H1 (cell line): ENCODE results near the gene BAD. TPM values are rescaled to one million over a fixed set of nuclear protein-coding genes. Genes with fewer than 3 reads are reported as not detected.

ENCODE experiments used
- CTCF ChIA-PET: fragments of 300-600 bp; sonication (Branson Sonifier 250); formaldehyde crosslinking; loops from one replicate; lab custom pipeline; 2021; ENCODE audit not compliant: partially characterized antibody; lab: Charles Lee
- POLR2A ChIA-PET: fragments of 300-600 bp; sonication (Branson Sonifier 250); formaldehyde crosslinking; loops from one replicate; lab custom pipeline; 2021; ENCODE audit warnings: inconsistent platforms; ENCODE audit not compliant: partially characterized antibody; lab: Charles Lee
- DNase-seq, 2 experiments: peaks; one replicate each; pipeline versions ENCODE4 v3.0.0 to v3.0.0-alpha.2; 2010 to 2022; ENCODE audit warnings: low spot score in 2 of 2, low read depth in 1 of 2, mixed read lengths in 1 of 2
- FAIRE-seq: peaks from 2 replicates; lab custom pipeline; 2011; peaks lifted over from hg19 to GRCh38; lab: Jason Lieb, UNC
- H2AFZ ChIP-seq: 2 replicates; pipeline ENCODE4 v1.8.1; 2012; ENCODE audit warnings: low read length, inconsistent platforms
- H2AK5ac ChIP-seq: 2 replicates; pipeline ENCODE4 v1.6.1; 2013; ENCODE audit warnings: low read depth, low read length
- H2BK120ac ChIP-seq: replicated peaks from 2 replicates; pipeline ENCODE3; 2013; ENCODE audit warnings: low read depth, low read length, inconsistent platforms
- H2BK12ac ChIP-seq: 2 replicates; pipeline ENCODE4 v1.6.1; 2013; ENCODE audit warnings: low read depth, low read length
- H2BK15ac ChIP-seq: 2 replicates; pipeline ENCODE4 v1.6.1; 2013; ENCODE audit warnings: low read length
- H2BK20ac ChIP-seq: 2 replicates; pipeline ENCODE4 v1.6.1; 2013; ENCODE audit warnings: low read length
- H2BK5ac ChIP-seq: 2 replicates; pipeline ENCODE4 v1.6.1; 2013; ENCODE audit warnings: low read depth, low read length
- H3K14ac ChIP-seq: 2 replicates; pipeline ENCODE4 v1.6.1; 2013; ENCODE audit warnings: inconsistent platforms; ENCODE audit not compliant: insufficient read length
- H3K18ac ChIP-seq: 2 replicates; pipeline ENCODE4 v1.6.1; 2013; ENCODE audit warnings: low read length; ENCODE audit errors: extremely low read depth
- H3K23ac ChIP-seq: 2 replicates; pipeline ENCODE4 v1.6.1; 2013; ENCODE audit warnings: inconsistent platforms; ENCODE audit not compliant: insufficient read length
- H3K23me2 ChIP-seq: 2 replicates; pipeline ENCODE4 v1.6.1; 2013; ENCODE audit warnings: low read depth, low read length
- H3K27ac ChIP-seq: 2 replicates; pipeline ENCODE4 v1.6.1; 2011; ENCODE audit warnings: low read depth, low read length, inconsistent platforms
- H3K27me3 ChIP-seq, 4 experiments: replicated peaks in 1 of 4; 1 replicate in 1 of 4; 2 replicates in 3 of 4; pipeline versions ENCODE4 v1.6.1 to v1.8.1; 2011 to 2013; ENCODE audit warnings: low read length in 3 of 4, mild to moderate bottlenecking in 3 of 4, inconsistent platforms in 2 of 4, mixed read lengths in 2 of 4, moderate library complexity in 1 of 4; ENCODE audit not compliant: control insufficient read depth in 3 of 4, insufficient read depth in 3 of 4; ENCODE audit errors: extremely low read depth in 1 of 4
- H3K36me3 ChIP-seq, 4 experiments: 2 replicates each; pipeline versions ENCODE4 v1.6.1 to v1.8.1; 2011 to 2013; ENCODE audit warnings: mild to moderate bottlenecking in 4 of 4, low read length in 3 of 4, moderate library complexity in 2 of 4, control low read depth in 1 of 4, inconsistent platforms in 1 of 4; ENCODE audit not compliant: insufficient read depth in 4 of 4, control insufficient read depth in 2 of 4
- H3K4ac ChIP-seq: replicated peaks from 2 replicates; pipeline ENCODE3; 2013; ENCODE audit warnings: low read length, low read depth, mixed read lengths, inconsistent platforms; ENCODE audit not compliant: insufficient read length
- H3K4me1 ChIP-seq, 4 experiments: replicated peaks in 1 of 4; 1 replicate in 1 of 4; 2 replicates in 3 of 4; pipeline versions ENCODE4 v1.6.1 to v1.8.1; 2011 to 2013; ENCODE audit warnings: low read length in 3 of 4, inconsistent platforms in 2 of 4, mixed read lengths in 1 of 4; ENCODE audit not compliant: insufficient read depth in 4 of 4, control insufficient read depth in 3 of 4
- H3K4me2 ChIP-seq, 2 experiments: 2 replicates each; pipeline versions ENCODE4 v1.6.1 to v1.8.1; 2011 to 2013; ENCODE audit warnings: low read depth in 2 of 2, low read length in 2 of 2, control low read depth in 1 of 2, inconsistent platforms in 1 of 2, mild to moderate bottlenecking in 1 of 2; ENCODE audit not compliant: insufficient read depth in 1 of 2
- H3K4me3 ChIP-seq, 4 experiments: fragments of 200-600, 300-600 bp in 1 of 4; sonication (generic), shearing (Covaris generic), sonication (Bioruptor Twin) in 1 of 4; 2 replicates each; pipeline versions ENCODE4 v1.5.1 to v1.8.1; 2011 to 2016; ENCODE audit warnings: low read length in 4 of 4, low read depth in 3 of 4, control low read depth in 2 of 4, inconsistent platforms in 2 of 4, mild to moderate bottlenecking in 2 of 4, mixed read lengths in 1 of 4, moderate library complexity in 1 of 4; ENCODE audit not compliant: insufficient read depth in 2 of 4; ENCODE audit errors: extremely low read depth in 1 of 4
- H3K56ac ChIP-seq: replicated peaks from 2 replicates; pipeline ENCODE3; 2013; ENCODE audit warnings: low read depth, mild to moderate bottlenecking, mixed read lengths, low read length, inconsistent platforms; ENCODE audit not compliant: insufficient read length
- H3K79me1 ChIP-seq: 2 replicates; pipeline ENCODE4 v1.6.1; 2013; ENCODE audit warnings: low read depth, low read length, control low read depth
- H3K79me2 ChIP-seq, 2 experiments: 2 replicates each; pipeline versions ENCODE4 v1.6.1 to v1.8.1; 2012 to 2013; ENCODE audit warnings: low read length in 2 of 2, mild to moderate bottlenecking in 2 of 2, inconsistent platforms in 1 of 2; ENCODE audit not compliant: insufficient read depth in 2 of 2, control insufficient read depth in 1 of 2
- H3K9ac ChIP-seq, 4 experiments: replicated peaks in 1 of 4; 1 replicate in 1 of 4; 2 replicates in 3 of 4; pipeline versions ENCODE4 v1.6.1 to v1.8.1; 2011 to 2013; ENCODE audit warnings: low read depth in 3 of 4, low read length in 3 of 4, control low read depth in 2 of 4, mild to moderate bottlenecking in 2 of 4, moderate library complexity in 2 of 4, inconsistent platforms in 1 of 4; ENCODE audit errors: extremely low read depth in 1 of 4
- H3K9me3 ChIP-seq, 2 experiments: 2 replicates each; pipeline versions ENCODE4 v1.6.1 to v1.8.1; 2012 to 2013; ENCODE audit warnings: mild to moderate bottlenecking in 2 of 2, moderate library complexity in 2 of 2, control low read depth in 1 of 2, inconsistent platforms in 1 of 2, low read depth in 1 of 2, low read length in 1 of 2, mixed read lengths in 1 of 2; ENCODE audit not compliant: insufficient read depth in 2 of 2
- H4K20me1 ChIP-seq, 2 experiments: replicated peaks in 1 of 2; 2 replicates each; pipeline versions ENCODE3 to v1.8.1; 2011 to 2013; ENCODE audit warnings: inconsistent platforms in 2 of 2, low read length in 2 of 2, mild to moderate bottlenecking in 1 of 2; ENCODE audit not compliant: insufficient read depth in 2 of 2, control insufficient read depth in 1 of 2
- H4K5ac ChIP-seq: 2 replicates; pipeline ENCODE4 v1.6.1; 2013; ENCODE audit warnings: low read length, low read depth, mixed read lengths, inconsistent platforms; ENCODE audit not compliant: insufficient read length
- H4K8ac ChIP-seq: 2 replicates; pipeline ENCODE4 v1.8.0; 2013; ENCODE audit warnings: mild to moderate bottlenecking, moderate library complexity, low read length, inconsistent platforms; ENCODE audit not compliant: insufficient read depth; ENCODE audit errors: extremely low read depth
- H4K91ac ChIP-seq: replicated peaks from 2 replicates; pipeline ENCODE3; 2013; ENCODE audit warnings: low read length, mixed read lengths, inconsistent platforms; ENCODE audit not compliant: insufficient read length
- BACH1 ChIP-seq: IDR thresholded peaks from 2 replicates; pipeline ENCODE4 v1.6.1; 2012; ENCODE audit warnings: low read length, improper control_type of control experiment
- BCL11A ChIP-seq, 2 experiments: IDR thresholded peaks; one replicate each; pipeline ENCODE4 v1.6.1; 2011; ENCODE audit warnings: low read depth in 2 of 2, low read length in 2 of 2, mild to moderate bottlenecking in 2 of 2
- JUN ChIP-seq: IDR thresholded peaks from 2 replicates; pipeline ENCODE4 v1.6.1; 2011; ENCODE audit warnings: low read depth, mild to moderate bottlenecking, improper control_type of control experiment, low read length
- KDM5A ChIP-seq: fragments of 200-600 bp; IDR thresholded peaks from 2 replicates; pipeline ENCODE4 v1.7.1; 2012; ENCODE audit warnings: mild to moderate bottlenecking, low read length, inconsistent platforms, mixed read lengths
- POLR2A ChIP-seq, 2 experiments: IDR thresholded peaks; 1 replicate in 1 of 2; 2 replicates in 1 of 2; pipeline ENCODE4 v1.6.1; 2011; ENCODE audit warnings: low read depth in 2 of 2, low read length in 2 of 2, mild to moderate bottlenecking in 2 of 2; ENCODE audit errors: control extremely low read depth in 1 of 2
- RBBP5 ChIP-seq: IDR thresholded peaks from 2 replicates; pipeline ENCODE4 v1.7.1; 2012; ENCODE audit warnings: low read depth, mild to moderate bottlenecking, inconsistent platforms, low read length, moderate library complexity, borderline replicate concordance
- RXRA ChIP-seq: IDR thresholded peaks from 2 replicates; pipeline ENCODE4 v1.6.1; 2011; ENCODE audit warnings: low read depth, mild to moderate bottlenecking, low read length, moderate library complexity; ENCODE audit not compliant: insufficient read depth
- SIX5 ChIP-seq: IDR thresholded peaks from 2 replicates; pipeline ENCODE4 v1.6.1; 2011; ENCODE audit warnings: mild to moderate bottlenecking, low read depth, low read length
- YY1 ChIP-seq: IDR thresholded peaks from 2 replicates; pipeline ENCODE4 v1.6.1; 2011; ENCODE audit warnings: low read depth, mild to moderate bottlenecking, low read length
- ZNF274 ChIP-seq: IDR thresholded peaks from 2 replicates; pipeline ENCODE4 v1.7.0; 2012; ENCODE audit warnings: low read length, borderline replicate concordance; ENCODE audit errors: extremely low read depth
- WGBS, 2 experiments: shearing (Covaris generic) in 1 of 2; methylation state at CpG; one replicate each; pipeline versions ENCODE4 v1.1.6 to v1.1.7; 2013 to 2015; ENCODE audit warnings: low lambda C conversion rate in 2 of 2, mixed read lengths in 2 of 2, inconsistent platforms in 1 of 2, low coverage in 1 of 2, missing lambda C conversion rate in 1 of 2; ENCODE audit not compliant: insufficient replicate concordance in 2 of 2, insufficient coverage in 1 of 2, insufficient read length in 1 of 2; ENCODE audit errors: extremely low coverage in 1 of 2, missing lambda C conversion rate in 1 of 2; 5-methylcytosine and 5-hydroxymethylcytosine counted together
- polyA plus RNA-seq, 7 experiments: library from polyadenylated mRNA; depleted of rRNA in 3 of 7; stranded (reverse) in 5 of 7; unstranded in 2 of 7; fragments of >200 nt in 5 of 7; fragments of 200-250 nt in 2 of 7; gene quantifications; 1 replicate in 5 of 7; 2 replicates in 1 of 7; 4 replicates in 1 of 7; pipeline versions ENCODE4 v1.2.1 to v1.2.3, GENCODE V29; 2011 to 2013; ENCODE audit warnings: missing spikeins in 2 of 7, mixed read lengths in 2 of 7
- total RNA-seq: library from RNA; stranded (reverse); fragmentation: NEBNext Ultra II Directional; extraction: Animal tissue kit (Norgen Biotek cat#: 25700); gene quantifications from 2 replicates; pipeline ENCODE4 v1.2.1, GENCODE V29; 2021
- TF ChIP-seq, protein P1 (sequence below): IDR thresholded peaks from 2 replicates; pipeline ENCODE4 v1.6.1; 2011; ENCODE audit warnings: low read length, improper control_type of control experiment

The BAD gene
- total and polyA plus RNA-seq, 2 of the 8 experiments (the other 6 are each of a cell fraction or from before 2014, with no cell fraction given): 23.1 to 33.7 TPM

DNA sequence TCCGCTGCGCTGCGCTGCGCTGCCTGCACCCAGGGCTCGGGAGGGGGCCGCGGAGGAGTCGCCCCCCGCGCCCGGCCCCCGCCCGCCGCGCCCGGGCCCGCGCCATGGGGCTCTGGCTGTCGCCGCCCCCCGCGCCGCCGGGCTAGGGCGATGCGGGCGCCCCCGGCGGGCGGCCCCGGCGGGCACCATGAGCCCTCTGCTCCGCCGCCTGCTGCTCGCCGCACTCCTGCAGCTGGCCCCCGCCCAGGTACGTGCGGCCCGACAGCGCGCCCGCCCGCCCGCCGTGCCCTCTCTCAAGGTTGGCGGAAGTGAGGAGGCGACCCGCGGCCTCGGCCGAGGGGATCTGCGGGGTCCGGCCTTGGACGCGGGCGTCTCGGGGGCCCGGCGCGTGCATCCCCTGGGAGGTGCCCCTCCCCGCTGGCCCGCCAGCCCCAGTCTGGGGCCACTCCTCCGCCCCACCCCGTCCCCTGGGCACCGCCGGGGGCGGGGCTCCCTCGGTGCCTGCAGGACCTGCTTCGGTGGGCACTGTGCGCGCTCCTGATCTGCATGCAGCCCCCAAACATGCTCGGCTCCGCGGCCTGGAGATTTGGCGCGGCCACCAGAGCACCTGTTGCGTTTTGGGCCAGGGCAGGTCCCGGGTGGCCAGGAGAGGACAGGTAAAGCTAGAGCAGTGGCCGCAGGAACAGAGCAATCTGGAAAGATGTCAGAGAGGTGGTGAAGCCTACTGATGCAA lies 49.7 kb downstream of the BAD start:
- no peak overlapping the region for H2AFZ ChIP-seq
- H2BK120ac ChIP-seq: no peak overlapping the region
- peaks cover 0 to 6% of the 10 kb centered on the region in 2 experiments for H4K20me1 ChIP-seq
- CTCF ChIA-PET: interaction anchor here (0.6 to 8.6 kb wide), 6 partner anchors 13 to 132 kb away, joined by 3 to 51 read pairs (median 5); partner anchors contain the start of genes FERMT3 and PLCB3
- WGBS, 2 experiments: 11% methylated on average over 22 of the region's 80 CpGs; no CpG with 5 or more reads in 1 of the 2 experiments
- DNase-seq (peak in 1 of 2 experiments; percentile 70), FAIRE-seq (no peak)
- H2BK20ac ChIP-seq: no peak overlapping the region
- H4K8ac ChIP-seq: peak overlapping the region; percentile 83; the same call in 1 of the 2 replicates
- peaks cover 15% of the 10 kb centered on the region for H3K23me2 ChIP-seq
- H3K9me3 ChIP-seq: no peaks in the 10 kb centered on the region
- peaks cover 0 to 5% (median 1%) of the 10 kb centered on the region in 4 experiments; a peak in 1 of 8 replicates for H3K36me3 ChIP-seq
- no peak overlapping the region for H4K5ac ChIP-seq
- H2BK12ac ChIP-seq: no peak overlapping the region
- peak overlapping the region; percentile 39 to 70 (median 52) for H3K4me3 ChIP-seq
- H3K9ac ChIP-seq: peak overlapping the region in 1 of 4 experiments; percentile 34; a peak in 2 of 7 replicates
- no peak overlapping the region for H3K14ac ChIP-seq
- H4K91ac ChIP-seq: no peak overlapping the region
- no peak overlapping the region for H3K23ac ChIP-seq
- no peak overlapping the region for H3K56ac ChIP-seq
- no peaks in the 10 kb centered on the region; the same call in 1 of the 2 replicates for H3K79me1 ChIP-seq
- no peak overlapping the region; the same call in 1 of the 2 replicates for H3K18ac ChIP-seq
- peaks cover 0 to 14% (median 4%) of the 10 kb centered on the region in 4 experiments; a peak in 5 of 7 replicates for H3K4me1 ChIP-seq
- POLR2A ChIA-PET: interaction anchor here (0.7 to 11.9 kb wide), 7 partner anchors 11 to 35 kb away, joined by 3 to 190 read pairs (median 5); partner anchors contain the start of genes FKBP2, PLCB3 and PPP1R14B
- H2AK5ac ChIP-seq: no peak overlapping the region
- no peak overlapping the region for H3K27ac ChIP-seq
- peak overlapping the region; percentile 50 to 87 for H3K4me2 ChIP-seq
- H3K4ac ChIP-seq: no peak overlapping the region
- no peaks in the 10 kb centered on the region for H3K79me2 ChIP-seq
- H3K27me3 ChIP-seq: peaks cover 0 to 12% (median 6%) of the 10 kb centered on the region in 4 experiments; a peak in 4 of 7 replicates
- no peak overlapping the region for H2BK15ac ChIP-seq
- no peak overlapping the region for H2BK5ac ChIP-seq
- no peak; the same call in 1 of the 2 replicates for TF ChIP-seq RBBP5
- no peak for TF ChIP-seq KDM5A
- TF ChIP-seq, protein P1, sequence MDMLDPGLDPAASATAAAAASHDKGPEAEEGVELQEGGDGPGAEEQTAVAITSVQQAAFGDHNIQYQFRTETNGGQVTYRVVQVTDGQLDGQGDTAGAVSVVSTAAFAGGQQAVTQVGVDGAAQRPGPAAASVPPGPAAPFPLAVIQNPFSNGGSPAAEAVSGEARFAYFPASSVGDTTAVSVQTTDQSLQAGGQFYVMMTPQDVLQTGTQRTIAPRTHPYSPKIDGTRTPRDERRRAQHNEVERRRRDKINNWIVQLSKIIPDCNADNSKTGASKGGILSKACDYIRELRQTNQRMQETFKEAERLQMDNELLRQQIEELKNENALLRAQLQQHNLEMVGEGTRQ: no peak
- no peak for TF ChIP-seq SIX5
- TF ChIP-seq RXRA: no peak
- no peak for TF ChIP-seq JUN
- no peak for TF ChIP-seq BACH1
- TF ChIP-seq BCL11A (IDR thresholded peaks at IDR 0.05; ENCODE audit: low read depth in 2 of 2, low read length in 2 of 2): no peak
- no peak for TF ChIP-seq ZNF274
- no peak for TF ChIP-seq YY1
- no peak for TF ChIP-seq POLR2A (IDR thresholded peaks at IDR 0.05; ENCODE audit: control extremely low read depth in 1 of 2, low read depth in 2 of 2, low read length in 2 of 2)
